Middle frontal gyrus (tissue), 1 donor: ENCODE data around the gene BANF1.

Experiments used
- DNase-seq: peaks from one replicate; pipeline ENCODE4 v3.0.0-alpha.2; 2015; ENCODE audit warnings: low spot score; ENCODE audit errors: extremely low spot score

Gene BANF1

GRCh38 chr11:66037327-66037726 lies 35.0 kb downstream of the BANF1 start:
- DNase-seq = no peak

GRCh38 chr11:66039765-66040164 lies 37.5 kb downstream of the BANF1 start:
- no peak for DNase-seq

GRCh38 chr11:66042227-66042995 lies 40.1 kb downstream of the BANF1 start:
- DNase-seq = no peak

- no peak for DNase-seq
Observed at GRCh38 chr11:66042996-66043906, 40.9 kb downstream of the BANF1 start.

- no peak for DNase-seq
Observed at GRCh38 chr11:66044757-66045156, 42.5 kb downstream of the BANF1 start.

- DNase-seq = peak; percentile 62
Observed at GRCh38 chr11:66045177-66045639, 42.9 kb downstream of the BANF1 start.

- DNase-seq = no peak
Observed at GRCh38 chr11:66046901-66047300, 44.6 kb downstream of the BANF1 start.

GRCh38 chr11:66047541-66048365 lies 45.5 kb downstream of the BANF1 start:
- no peak for DNase-seq

- no peak for DNase-seq
Observed at GRCh38 chr11:66048547-66049323, 46.4 kb downstream of the BANF1 start, which contains the start of gene GAL3ST3. Gene GAL3ST3, minus strand, starts transcription at chr11:66049161. Its CDS starts 3,746 bp downstream, at chr11:66045415.

- no peak for DNase-seq
Observed at GRCh38 chr11:66050581-66051231, 48.4 kb downstream of the BANF1 start.

- no peak for DNase-seq
Observed at GRCh38 chr11:66051371-66051765, 49.1 kb downstream of the BANF1 start.

GRCh38 chr11:66051766-66052663 lies 49.7 kb downstream of the BANF1 start, which contains the start of gene SF3B2:
Gene SF3B2, plus strand, starts transcription at chr11:66052364. Its CDS starts 21 bp downstream, at chr11:66052385.
- peak; percentile 96 for DNase-seq

GRCh38 chr11:66052664-66052982 lies 50.3 kb downstream of the BANF1 start:
- no peak for DNase-seq
